Measurements from ENCODE around the gene ANKRD18B. TPM values are rescaled to one million over a fixed set of nuclear protein-coding genes. Genes with fewer than 3 reads are reported as not detected.
"Not testable (repeated sequence)": the region's sequence is repeated elsewhere in the genome, so short reads cannot be mapped to it uniquely, and the experiment has no call there.

Gene ANKRD18B
- total RNA-seq, 1 donor from 2014 or later: 1.4 TPM

- not testable (repeated sequence) for H3K4me3 Mint-ChIP-seq (ENCODE audit: unreplicated experiment)
Measured at GRCh38 chr9:33604249-33604648, 80.2 kb downstream of the ANKRD18B start.

GRCh38 chr9:33604936-33605335 lies 80.9 kb downstream of the ANKRD18B start:
- H3K36me3 Mint-ChIP-seq (ENCODE audit: low read depth); H3K4me1 Mint-ChIP-seq (ENCODE audit: low read depth); H3K4me3 Mint-ChIP-seq (ENCODE audit: unreplicated experiment); H3K27me3 Mint-ChIP-seq (ENCODE audit: low read depth); H3K9me3 Mint-ChIP-seq (ENCODE audit: low read depth); H3K27ac Mint-ChIP-seq (ENCODE audit: unreplicated experiment); DNase-seq (ENCODE audit: low spot score): not testable (repeated sequence)

More at GRCh38 chr9:33604249-33604648, 80.2 kb downstream of the ANKRD18B start:
- TF ChIP-seq CTCF (IDR thresholded peaks at IDR 0.05): peak; percentile 68
- not testable (repeated sequence) for H3K27ac Mint-ChIP-seq (ENCODE audit: unreplicated experiment); H3K36me3 Mint-ChIP-seq (ENCODE audit: low read depth); H3K4me1 Mint-ChIP-seq (ENCODE audit: low read depth); H3K9me3 Mint-ChIP-seq (ENCODE audit: low read depth); H3K27me3 Mint-ChIP-seq (ENCODE audit: low read depth); DNase-seq (ENCODE audit: low spot score)

- H3K27ac Mint-ChIP-seq (ENCODE audit: unreplicated experiment): no peak overlapping the region
- H3K9me3 Mint-ChIP-seq (ENCODE audit: low read depth): peaks cover 5% of the 10 kb centered on the region
- H3K4me3 Mint-ChIP-seq (ENCODE audit: unreplicated experiment): no peak overlapping the region
- no peaks in the 10 kb centered on the region for H3K27me3 Mint-ChIP-seq (ENCODE audit: low read depth)
- no peak for TF ChIP-seq CTCF (IDR thresholded peaks at IDR 0.05)
- no peak for DNase-seq (ENCODE audit: low spot score)
- no peaks in the 10 kb centered on the region for H3K36me3 Mint-ChIP-seq (ENCODE audit: low read depth)
- no peaks in the 10 kb centered on the region for H3K4me1 Mint-ChIP-seq (ENCODE audit: low read depth)
Measured at GRCh38 chr9:33611358-33611757, 87.3 kb downstream of the ANKRD18B start.

GRCh38 chr9:33612410-33612809 lies 88.4 kb downstream of the ANKRD18B start:
- H3K36me3 Mint-ChIP-seq (ENCODE audit: low read depth); H3K9me3 Mint-ChIP-seq (ENCODE audit: low read depth); H3K27ac Mint-ChIP-seq (ENCODE audit: unreplicated experiment); H3K4me1 Mint-ChIP-seq (ENCODE audit: low read depth); H3K27me3 Mint-ChIP-seq (ENCODE audit: low read depth); DNase-seq (ENCODE audit: low spot score); H3K4me3 Mint-ChIP-seq (ENCODE audit: unreplicated experiment): not testable (repeated sequence)

- peaks cover 8% of the 10 kb centered on the region for H3K4me1 Mint-ChIP-seq (ENCODE audit: low read depth)
- no peak for TF ChIP-seq CTCF (IDR thresholded peaks at IDR 0.05)
- no peak for DNase-seq (ENCODE audit: low spot score)
Measured at GRCh38 chr9:33614001-33614687, 90.1 kb downstream of the ANKRD18B start.

GRCh38 chr9:33618370-33618769 lies 94.3 kb downstream of the ANKRD18B start:
- not testable (repeated sequence) for H3K36me3 Mint-ChIP-seq (ENCODE audit: low read depth); H3K9me3 Mint-ChIP-seq (ENCODE audit: low read depth); DNase-seq (ENCODE audit: low spot score); H3K27ac Mint-ChIP-seq (ENCODE audit: unreplicated experiment); H3K4me3 Mint-ChIP-seq (ENCODE audit: unreplicated experiment); H3K27me3 Mint-ChIP-seq (ENCODE audit: low read depth)
- H3K4me1 Mint-ChIP-seq (ENCODE audit: low read depth): peaks cover 35% of the 10 kb centered on the region

More at GRCh38 chr9:33614001-33614687, 90.1 kb downstream of the ANKRD18B start:
- H3K36me3 Mint-ChIP-seq (ENCODE audit: low read depth): no peaks in the 10 kb centered on the region
- H3K27ac Mint-ChIP-seq (ENCODE audit: unreplicated experiment): no peak overlapping the region
- H3K9me3 Mint-ChIP-seq (ENCODE audit: low read depth): peaks cover 5% of the 10 kb centered on the region
- H3K4me3 Mint-ChIP-seq (ENCODE audit: unreplicated experiment): no peak overlapping the region
- no peaks in the 10 kb centered on the region for H3K27me3 Mint-ChIP-seq (ENCODE audit: low read depth)

All from chondrocyte (in vitro differentiated cells).